Measurements from ENCODE around the gene G6PC1.
"Not testable (repeated sequence)": the region's sequence is repeated elsewhere in the genome, so short reads cannot be mapped to it uniquely, and the experiment has no call there.

G6PC1 gene
- total RNA-seq, result 0 to 0.06 (median 0) reads per million in 9 experiments

DNA sequence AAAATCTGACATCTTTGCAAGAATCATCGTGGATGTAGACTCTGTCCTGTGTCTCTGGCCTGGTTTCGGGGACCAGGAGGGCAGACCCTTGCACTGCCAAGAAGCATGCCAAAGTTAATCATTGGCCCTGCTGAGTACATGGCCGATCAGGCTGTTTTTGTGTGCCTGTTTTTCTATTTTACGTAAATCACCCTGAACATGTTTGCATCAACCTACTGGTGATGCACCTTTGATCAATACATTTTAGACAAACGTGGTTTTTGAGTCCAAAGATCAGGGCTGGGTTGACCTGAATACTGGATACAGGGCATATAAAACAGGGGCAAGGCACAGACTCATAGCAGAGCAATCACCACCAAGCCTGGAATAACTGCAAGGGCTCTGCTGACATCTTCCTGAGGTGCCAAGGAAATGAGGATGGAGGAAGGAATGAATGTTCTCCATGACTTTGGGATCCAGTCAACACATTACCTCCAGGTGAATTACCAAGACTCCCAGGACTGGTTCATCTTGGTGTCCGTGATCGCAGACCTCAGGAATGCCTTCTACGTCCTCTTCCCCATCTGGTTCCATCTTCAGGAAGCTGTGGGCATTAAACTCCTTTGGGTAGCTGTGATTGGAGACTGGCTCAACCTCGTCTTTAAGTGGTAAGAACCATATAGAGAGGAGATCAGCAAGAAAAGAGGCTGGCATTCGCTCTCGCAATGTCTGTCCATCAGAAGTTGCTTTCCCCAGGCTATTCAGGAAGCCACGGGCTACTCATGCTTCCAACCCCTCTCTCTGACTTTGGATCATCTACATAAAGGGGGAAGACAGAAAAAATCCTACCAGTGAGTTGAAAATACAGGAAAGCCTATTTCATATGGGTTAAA, at the start of gene G6PC1:
Gene G6PC1, plus strand, starts transcription at position 340 of the 872 bp plus-strand sequence. Its CDS starts 78 bp downstream, at position 418.
- H3K36me3 Mint-ChIP-seq (ENCODE audit: insufficient read depth), result no peaks in the 10 kb centered on the region
- no peak for ATAC-seq (replicated peaks)
- DNase-seq, result no peak
- no peak within 1 kb of the TSS for H3K4me3 Mint-ChIP-seq
- H3K4me1 Mint-ChIP-seq (ENCODE audit: low read depth in 2 of 2), result no peaks in the 10 kb centered on the region
- no peak within 1 kb of the TSS for H3K27ac Mint-ChIP-seq
- H3K27me3 Mint-ChIP-seq, result peaks cover 14 to 81% of the 10 kb centered on the region in 2 donors
- no peaks in the 10 kb centered on the region for H3K9me3 Mint-ChIP-seq

DNA sequence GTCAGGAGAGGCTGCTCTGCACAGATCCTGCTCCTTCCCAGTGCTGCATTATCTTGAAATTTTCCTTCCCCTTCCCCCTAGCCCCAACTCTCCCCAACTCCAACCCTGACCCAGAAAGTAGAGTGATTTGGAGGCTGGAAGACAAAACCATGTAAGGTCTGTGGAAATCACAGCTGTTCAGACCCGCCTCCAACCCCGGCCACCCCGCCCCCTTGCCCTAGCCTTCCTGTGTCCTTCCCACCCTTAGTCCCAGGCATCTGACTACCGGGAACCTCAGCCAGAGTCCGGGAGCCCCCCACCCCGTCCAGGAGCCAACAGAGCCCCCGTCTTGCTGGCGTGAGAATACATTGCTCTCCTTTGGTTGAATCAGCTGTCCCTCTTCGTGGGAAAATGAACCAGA, 49.6 kb upstream of the G6PC1 start, which contains the start of gene AOC3:
Gene AOC3, plus strand, starts transcription at position 246 of the 400 bp plus-strand sequence. Its CDS starts 145 bp downstream, at position 391.
- Mint-ChIP-seq H3K27me3 (peaks cover 14 to 29% of the 10 kb centered on the region in 2 donors), H3K27ac (no peak within 1 kb of the TSS), H3K36me3 (ENCODE audit: insufficient read depth) (peaks cover 3% of the 10 kb centered on the region), H3K4me1 (ENCODE audit: low read depth in 2 of 2) (peaks cover 2 to 7% of the 10 kb centered on the region in 2 donors), H3K4me3 (no peak within 1 kb of the TSS), H3K9me3 (no peaks in the 10 kb centered on the region)
- DNase-seq (no peak), ATAC-seq (replicated peaks) (no peak)

- DNase-seq; H3K9me3 Mint-ChIP-seq; H3K27ac Mint-ChIP-seq; H3K4me3 Mint-ChIP-seq; H3K36me3 Mint-ChIP-seq (ENCODE audit: insufficient read depth); H3K4me1 Mint-ChIP-seq (ENCODE audit: low read depth in 2 of 2); ATAC-seq (replicated peaks): not testable (repeated sequence)
- peaks cover 14 to 36% of the 10 kb centered on the region in 2 donors for H3K27me3 Mint-ChIP-seq
Measured at GRCh38 chr17:42851371-42852240, 49.0 kb upstream of the G6PC1 start.

GRCh38 chr17:42852351-42852750, 48.2 kb upstream of the G6PC1 start:
- Mint-ChIP-seq H3K27ac (no peak overlapping the region), H3K4me3 (no peak overlapping the region), H3K27me3 (peaks cover 14 to 43% of the 10 kb centered on the region in 2 donors), H3K4me1 (ENCODE audit: low read depth in 2 of 2) (peaks cover 0 to 3% of the 10 kb centered on the region in 2 donors), H3K9me3 (no peaks in the 10 kb centered on the region), H3K36me3 (ENCODE audit: insufficient read depth) (peaks cover 2% of the 10 kb centered on the region)
- DNase-seq (no peak), ATAC-seq (replicated peaks) (no peak)

GRCh38 chr17:42853004-42853403, 47.6 kb upstream of the G6PC1 start:
- H3K4me1 Mint-ChIP-seq (ENCODE audit: low read depth in 2 of 2), result peaks cover 0 to 3% of the 10 kb centered on the region in 2 donors
- ATAC-seq (replicated peaks), result no peak
- peaks cover 14 to 45% of the 10 kb centered on the region in 2 donors for H3K27me3 Mint-ChIP-seq
- no peaks in the 10 kb centered on the region for H3K9me3 Mint-ChIP-seq
- no peak overlapping the region for H3K27ac Mint-ChIP-seq
- DNase-seq, result no peak
- H3K4me3 Mint-ChIP-seq, result no peak overlapping the region
- peaks cover 2% of the 10 kb centered on the region for H3K36me3 Mint-ChIP-seq (ENCODE audit: insufficient read depth)

- ATAC-seq (replicated peaks) (no peak), DNase-seq (no peak)
- Mint-ChIP-seq H3K27ac (no peak overlapping the region), H3K36me3 (ENCODE audit: insufficient read depth) (peaks cover 2% of the 10 kb centered on the region), H3K27me3 (peaks cover 14 to 45% of the 10 kb centered on the region in 2 donors), H3K4me1 (ENCODE audit: low read depth in 2 of 2) (peaks cover 0 to 3% of the 10 kb centered on the region in 2 donors), H3K4me3 (no peak overlapping the region), H3K9me3 (no peaks in the 10 kb centered on the region)
Measured at GRCh38 chr17:42853597-42853967, 47.0 kb upstream of the G6PC1 start.

DNA sequence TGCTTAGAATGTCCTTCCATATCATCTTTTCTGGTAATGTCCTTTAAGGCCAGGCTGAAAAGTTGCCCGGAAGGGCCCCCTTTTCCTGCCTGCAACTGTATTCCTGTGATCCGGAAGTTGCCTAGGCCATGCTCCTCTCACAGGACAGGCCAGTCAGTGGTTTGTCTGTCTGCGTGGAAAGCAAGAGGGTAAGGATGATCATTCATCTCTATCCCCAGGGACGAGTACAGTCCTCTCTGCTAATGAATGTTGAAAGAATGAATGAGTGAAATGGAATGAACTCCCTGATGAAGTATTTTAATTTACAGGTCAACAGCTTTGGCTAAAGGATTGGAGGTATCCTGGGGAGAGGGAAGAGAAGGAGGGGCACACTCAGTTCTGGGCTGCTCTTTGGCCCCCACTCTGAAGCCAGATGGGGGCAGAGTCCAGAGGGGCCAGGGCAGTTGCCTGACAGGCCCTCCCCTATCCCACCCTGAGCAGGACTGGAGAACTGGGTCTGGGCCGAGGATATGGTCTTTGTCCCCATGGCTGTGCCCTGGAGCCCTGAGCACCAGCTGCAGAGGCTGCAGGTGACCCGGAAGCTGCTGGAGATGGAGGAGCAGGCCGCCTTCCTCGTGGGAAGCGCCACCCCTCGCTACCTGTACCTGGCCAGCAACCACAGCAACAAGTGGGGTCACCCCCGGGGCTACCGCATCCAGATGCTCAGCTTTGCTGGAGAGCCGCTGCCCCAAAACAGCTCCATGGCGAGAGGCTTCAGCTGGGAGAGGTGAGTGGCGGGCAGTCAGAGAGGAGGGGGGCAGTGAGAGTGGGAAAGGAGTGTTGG, 46.4 kb upstream of the G6PC1 start:
- Mint-ChIP-seq H3K27ac (no peak overlapping the region), H3K27me3 (peaks cover 14 to 45% of the 10 kb centered on the region in 2 donors), H3K36me3 (ENCODE audit: insufficient read depth) (peaks cover 2% of the 10 kb centered on the region), H3K4me1 (ENCODE audit: low read depth in 2 of 2) (peaks cover 0 to 3% of the 10 kb centered on the region in 2 donors), H3K9me3 (no peaks in the 10 kb centered on the region), H3K4me3 (no peak overlapping the region)
- no peak for ATAC-seq (replicated peaks)
- DNase-seq, result no peak

DNA sequence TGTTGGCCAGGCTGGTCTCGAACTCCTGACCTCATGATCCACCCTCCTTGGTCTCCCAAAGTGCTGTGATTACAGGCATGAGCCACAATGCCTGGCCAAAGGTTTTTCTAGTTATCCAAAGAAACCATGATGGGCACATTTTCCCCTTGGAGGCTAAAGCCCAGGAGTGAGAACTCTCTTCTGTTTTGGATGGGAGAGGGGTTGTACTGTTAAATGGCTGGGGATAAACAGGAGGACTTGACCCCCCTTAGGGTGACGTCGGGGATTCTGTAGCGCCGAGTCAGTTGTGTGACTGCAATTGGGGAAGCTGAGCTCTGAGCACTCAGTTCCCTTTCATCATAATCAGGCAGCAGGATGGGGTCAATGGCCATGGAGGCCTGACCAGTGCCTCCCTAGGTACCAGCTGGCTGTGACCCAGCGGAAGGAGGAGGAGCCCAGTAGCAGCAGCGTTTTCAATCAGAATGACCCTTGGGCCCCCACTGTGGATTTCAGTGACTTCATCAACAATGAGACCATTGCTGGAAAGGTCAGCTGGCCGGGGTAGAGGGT, 45.5 kb upstream of the G6PC1 start:
- no peak for ATAC-seq (replicated peaks)
- Mint-ChIP-seq H3K4me1 (ENCODE audit: low read depth in 2 of 2) (peaks cover 0 to 2% of the 10 kb centered on the region in 2 donors), H3K4me3 (no peak overlapping the region), H3K27me3 (peaks cover 14 to 45% of the 10 kb centered on the region in 2 donors), H3K9me3 (no peaks in the 10 kb centered on the region), H3K27ac (no peak overlapping the region), H3K36me3 (ENCODE audit: insufficient read depth) (peaks cover 2% of the 10 kb centered on the region)
- no peak for DNase-seq

GRCh38 chr17:42856093-42856492, 44.5 kb upstream of the G6PC1 start:
- H3K36me3 Mint-ChIP-seq (ENCODE audit: insufficient read depth); ATAC-seq (replicated peaks); DNase-seq; H3K27ac Mint-ChIP-seq; H3K4me1 Mint-ChIP-seq (ENCODE audit: low read depth in 2 of 2); H3K9me3 Mint-ChIP-seq; H3K4me3 Mint-ChIP-seq: not testable (repeated sequence)
- peaks cover 14 to 45% of the 10 kb centered on the region in 2 donors for H3K27me3 Mint-ChIP-seq

DNA sequence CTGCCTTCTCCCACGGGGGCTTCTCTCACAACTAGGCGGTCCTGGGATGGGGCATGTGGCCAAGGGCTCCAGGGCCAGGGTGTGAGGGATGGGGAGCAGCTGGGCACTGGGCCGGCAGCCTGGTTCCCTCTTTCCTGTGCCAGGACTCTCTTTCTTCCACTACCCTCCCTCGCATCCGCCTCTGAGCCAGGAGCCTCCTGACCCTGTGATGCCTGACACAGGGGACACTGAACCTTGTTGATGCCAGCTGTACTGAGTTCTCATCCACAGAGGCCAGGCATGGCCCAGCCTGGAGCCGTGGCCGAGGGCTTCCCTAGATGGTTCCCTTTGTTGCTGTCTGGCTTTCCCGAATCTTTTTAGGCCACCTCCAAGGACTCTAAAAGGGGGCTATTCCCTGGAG, 44.1 kb upstream of the G6PC1 start:
- peaks cover 14 to 45% of the 10 kb centered on the region in 2 donors for H3K27me3 Mint-ChIP-seq
- H3K9me3 Mint-ChIP-seq; H3K4me3 Mint-ChIP-seq; H3K27ac Mint-ChIP-seq; DNase-seq; H3K4me1 Mint-ChIP-seq (ENCODE audit: low read depth in 2 of 2); H3K36me3 Mint-ChIP-seq (ENCODE audit: insufficient read depth); ATAC-seq (replicated peaks): not testable (repeated sequence)

DNA sequence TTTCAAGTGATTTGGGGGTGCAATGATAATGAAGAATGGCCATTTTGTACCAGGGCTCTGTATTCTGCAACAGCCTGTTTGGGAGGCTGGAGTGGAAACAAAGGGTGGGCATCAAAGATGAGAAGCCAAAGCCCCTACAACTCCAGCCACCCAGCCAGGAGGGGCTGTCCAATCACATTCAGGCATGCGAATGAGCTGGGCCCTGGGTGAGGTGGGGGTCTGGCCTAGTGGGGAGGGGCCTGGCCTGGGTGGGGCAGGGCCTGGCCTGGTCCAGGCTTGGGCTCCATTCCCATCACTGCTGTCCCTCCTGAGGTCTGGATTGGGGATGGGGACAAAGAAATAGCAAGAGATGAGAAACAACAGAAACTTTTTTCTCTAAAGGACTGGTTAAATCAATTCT, 43.2 kb upstream of the G6PC1 start:
- DNase-seq (no peak), ATAC-seq (replicated peaks) (no peak)
- H3K4me1 Mint-ChIP-seq (ENCODE audit: low read depth in 2 of 2), result no peaks in the 10 kb centered on the region
- H3K9me3 Mint-ChIP-seq, result no peaks in the 10 kb centered on the region
- no peak overlapping the region for H3K27ac Mint-ChIP-seq
- H3K27me3 Mint-ChIP-seq, result peaks cover 14 to 44% of the 10 kb centered on the region in 2 donors
- peaks cover 5% of the 10 kb centered on the region for H3K36me3 Mint-ChIP-seq (ENCODE audit: insufficient read depth)
- H3K4me3 Mint-ChIP-seq, result no peak overlapping the region

DNA sequence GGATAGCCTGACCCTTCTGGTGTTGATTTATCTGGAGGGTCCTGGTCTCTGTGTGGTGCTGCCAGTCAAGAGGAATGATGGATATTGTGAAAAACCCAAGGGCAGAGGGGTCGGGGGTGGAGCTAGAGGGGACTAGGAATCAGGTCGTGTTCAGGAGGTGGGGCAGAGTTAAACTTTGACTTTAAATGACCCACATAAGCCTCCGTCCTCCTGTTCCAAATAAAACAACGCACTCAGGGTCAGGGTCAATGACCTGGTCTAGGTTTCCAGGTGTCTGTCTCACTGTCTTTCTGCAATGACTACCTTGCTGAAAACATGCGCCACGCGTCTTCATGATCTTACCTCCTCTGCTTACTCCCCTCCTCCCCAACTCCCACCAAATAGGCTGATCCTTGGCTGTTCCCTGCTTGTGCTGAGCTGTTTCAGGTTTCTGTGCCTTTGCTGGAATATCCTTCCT, 34.9 kb upstream of the G6PC1 start:
- Mint-ChIP-seq H3K27me3 (peaks cover 48 to 57% of the 10 kb centered on the region in 2 donors), H3K9me3 (no peaks in the 10 kb centered on the region), H3K27ac (no peak overlapping the region), H3K4me1 (ENCODE audit: low read depth in 2 of 2) (no peaks in the 10 kb centered on the region), H3K36me3 (ENCODE audit: insufficient read depth) (peaks cover 3% of the 10 kb centered on the region), H3K4me3 (no peak overlapping the region)
- ATAC-seq (replicated peaks), result no peak
- no peak for DNase-seq

Measured in effector memory CD8-positive, alpha-beta T cell (primary cell).